Activated effector memory CD4-positive, alpha-beta T cell treated with Interleukin-2 at 50 U/mL for 16 hours (primary cell): Measurements from ENCODE around the gene KLHDC7B.

Experiments
- DNase-seq: peaks from one replicate; pipeline ENCODE4 v3.0.0-alpha.2; 2020

Gene KLHDC7B

GRCh38 chr22:50551160-50551752, 5.6 kb downstream of the KLHDC7B start:
- DNase-seq: no peak

GRCh38 chr22:50553310-50553709, 7.6 kb downstream of the KLHDC7B start:
- DNase-seq: no peak

DNA sequence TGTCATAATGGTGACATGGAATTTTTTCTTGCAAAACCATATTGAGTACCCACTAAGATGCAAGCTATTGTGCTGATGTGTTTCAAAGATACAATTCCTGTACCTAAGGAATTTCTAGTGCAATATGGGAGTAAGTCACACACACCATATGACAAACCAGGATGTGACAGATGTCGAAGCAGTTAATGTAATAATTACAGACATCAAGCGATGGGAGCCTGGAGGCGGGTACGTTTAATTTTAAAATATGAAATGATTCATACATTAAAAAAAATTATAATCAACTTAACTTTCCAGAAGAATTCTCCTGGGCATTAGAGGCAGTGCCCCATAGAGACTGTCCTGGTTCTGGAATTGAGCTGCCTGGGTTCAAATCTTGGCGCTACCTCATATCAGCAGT, 11.0 kb downstream of the KLHDC7B start:
- DNase-seq: no peak

- DNase-seq: no peak
Observed at GRCh38 chr22:50560034-50560433, 14.3 kb downstream of the KLHDC7B start.

DNA sequence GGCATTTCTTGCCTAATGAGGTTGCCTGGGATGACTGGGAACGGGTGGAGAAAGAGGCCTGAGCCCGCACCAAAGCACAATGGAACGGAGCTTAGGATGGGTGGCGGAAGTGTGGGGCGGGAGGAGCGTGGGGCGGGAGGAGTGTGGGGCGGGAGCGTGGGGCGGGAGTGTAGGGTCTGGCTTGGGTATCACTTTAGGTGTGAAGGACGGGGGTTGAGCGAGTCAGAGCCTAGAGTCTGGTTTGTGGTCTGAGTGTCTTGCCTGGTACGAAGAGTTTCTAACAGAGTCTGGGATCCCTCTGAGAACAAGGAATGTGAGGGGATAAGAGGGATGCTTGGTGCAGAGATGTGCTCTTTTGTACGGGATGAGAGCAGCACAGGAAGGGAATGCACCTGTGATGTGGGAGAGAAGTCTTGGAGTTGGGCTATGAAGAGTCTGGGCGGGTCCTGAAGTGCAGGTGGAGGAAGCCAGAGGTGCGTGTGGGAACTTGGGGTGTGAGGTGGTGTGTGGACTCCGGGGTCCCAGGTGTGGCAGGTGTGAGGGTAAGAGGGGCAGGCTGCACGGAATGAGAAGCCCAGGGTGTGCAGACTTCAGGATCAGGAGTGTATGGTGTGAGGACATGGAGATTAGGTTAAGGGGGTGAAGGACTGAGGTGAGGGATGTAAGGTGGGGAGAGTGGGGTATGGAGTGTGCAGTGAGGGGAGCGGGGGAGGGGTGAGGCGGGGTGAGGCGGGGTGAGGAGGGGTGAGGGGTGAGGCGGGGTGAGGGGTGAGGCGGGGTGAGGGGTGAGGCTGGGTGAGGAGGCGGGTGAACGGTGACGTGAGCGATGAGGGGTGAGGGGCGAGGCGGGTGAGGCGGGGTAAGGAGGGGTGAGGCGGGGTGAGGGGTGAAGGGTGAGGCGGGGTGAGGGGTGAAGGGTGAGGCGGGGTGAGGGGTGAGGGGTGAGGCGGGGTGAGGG, 16.0 kb downstream of the KLHDC7B start:
- no peak for DNase-seq

- DNase-seq: peak; percentile 95
Observed at GRCh38 chr22:50562523-50563412, 17.1 kb downstream of the KLHDC7B start, which contains the start of gene SYCE3. Gene SYCE3, minus strand, starts transcription at chr22:50562919. Its CDS starts 6,514 bp downstream, at chr22:50556405.

GRCh38 chr22:50563413-50564160, 17.9 kb downstream of the KLHDC7B start:
- no peak for DNase-seq

- no peak for DNase-seq
Observed at GRCh38 chr22:50564289-50564688, 18.6 kb downstream of the KLHDC7B start.

- no peak for DNase-seq
Observed at GRCh38 chr22:50567721-50568252, 22.1 kb downstream of the KLHDC7B start.

GRCh38 chr22:50568626-50569025, 22.9 kb downstream of the KLHDC7B start:
- DNase-seq: no peak

DNA sequence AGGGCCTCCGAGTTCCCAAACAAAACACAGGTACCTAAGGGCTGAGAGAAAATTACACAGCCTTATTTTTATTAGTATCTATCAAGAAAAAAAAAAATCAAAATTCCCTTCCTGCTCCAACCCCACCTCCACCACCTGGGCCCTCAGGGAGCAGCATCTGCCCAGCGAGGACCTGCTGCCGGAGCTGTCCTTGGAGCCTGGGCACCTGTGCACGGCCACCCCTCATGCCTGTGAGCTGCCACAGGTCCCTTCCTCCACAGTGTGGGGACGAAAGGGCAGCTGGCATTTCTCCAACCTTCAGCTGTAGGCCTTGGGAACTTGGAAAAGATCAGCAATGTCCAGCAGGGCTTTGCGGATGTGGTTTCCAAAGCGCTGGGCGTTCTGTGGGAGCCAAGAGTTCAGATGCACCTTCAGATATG, 23.4 kb downstream of the KLHDC7B start:
- DNase-seq: no peak

DNA sequence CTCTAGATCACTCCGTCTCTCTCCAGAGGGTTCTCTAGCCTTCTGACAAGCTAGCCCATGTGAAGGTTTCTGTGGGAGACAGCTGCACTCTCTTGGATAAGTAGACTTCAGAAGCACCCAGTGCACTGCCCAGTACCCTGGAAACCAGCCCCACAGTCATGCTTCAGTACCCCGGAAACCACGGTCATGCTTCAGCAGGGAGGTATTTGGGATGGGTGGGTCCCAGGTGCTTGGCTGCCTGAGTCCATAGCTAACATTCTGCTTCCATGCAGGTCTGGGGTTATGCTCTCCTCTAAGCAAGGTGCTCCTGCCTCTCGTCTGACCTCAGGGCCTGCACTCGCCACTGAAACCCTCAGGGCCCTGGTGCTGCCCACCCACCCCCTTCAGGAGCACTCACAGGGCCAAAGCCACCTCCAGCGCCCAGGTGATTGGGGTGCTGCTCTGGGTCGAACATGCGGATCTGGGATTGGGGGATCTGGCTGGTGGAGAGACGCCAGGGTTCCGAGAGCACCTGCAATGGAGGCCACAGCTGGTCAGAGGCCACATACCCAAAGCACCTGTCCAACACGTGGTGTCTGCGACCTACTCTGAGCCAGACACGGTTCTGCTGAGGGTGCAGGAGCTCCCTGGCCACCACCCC, 24.3 kb downstream of the KLHDC7B start:
- no peak for DNase-seq

- DNase-seq: no peak
Observed at GRCh38 chr22:50570861-50571260, 25.2 kb downstream of the KLHDC7B start.

DNA sequence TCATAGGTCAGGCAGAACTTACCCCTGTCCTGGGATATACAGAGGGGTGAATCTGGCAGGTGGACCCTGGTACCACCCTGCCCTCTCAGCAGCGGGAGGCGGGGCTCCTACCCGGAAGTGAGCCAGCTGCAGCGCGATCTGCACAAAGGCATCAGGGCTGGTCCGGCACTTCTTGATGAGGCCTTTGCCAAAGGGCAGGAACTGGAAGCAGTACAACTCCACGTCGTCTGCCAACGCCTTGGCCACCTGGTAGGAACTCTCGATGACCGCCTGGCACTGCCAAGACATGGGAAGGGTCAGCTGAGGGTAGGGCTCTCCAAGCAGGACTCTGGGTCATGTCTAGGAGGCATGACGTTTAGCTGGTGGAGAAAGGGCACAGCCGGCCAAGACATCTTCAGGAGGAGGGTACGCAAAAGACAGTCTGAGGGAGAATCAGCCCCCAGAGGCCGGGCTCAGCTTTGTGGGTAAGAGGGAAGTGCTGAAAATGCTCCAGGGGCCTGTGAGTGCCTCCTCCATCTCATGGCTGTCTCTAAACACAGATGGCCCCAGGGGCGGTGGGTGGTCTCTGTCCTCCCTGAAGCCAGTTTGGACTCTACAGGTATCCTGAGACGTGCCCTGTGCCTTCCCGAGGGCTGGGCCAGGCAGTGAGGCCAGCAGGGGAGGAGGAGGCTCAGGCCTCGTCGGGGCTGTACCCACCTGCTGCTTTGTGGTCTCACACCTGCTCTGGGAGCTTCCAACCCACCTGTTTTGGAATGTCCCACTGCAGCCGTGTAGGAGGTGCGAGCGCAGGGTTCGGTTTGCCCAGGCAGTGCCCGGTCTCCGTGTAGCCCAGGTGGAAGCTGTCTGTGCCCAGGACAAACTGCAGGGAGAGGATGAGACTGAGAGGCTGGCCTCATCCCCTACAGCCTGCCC, 25.8 kb downstream of the KLHDC7B start:
- DNase-seq: no peak

DNA sequence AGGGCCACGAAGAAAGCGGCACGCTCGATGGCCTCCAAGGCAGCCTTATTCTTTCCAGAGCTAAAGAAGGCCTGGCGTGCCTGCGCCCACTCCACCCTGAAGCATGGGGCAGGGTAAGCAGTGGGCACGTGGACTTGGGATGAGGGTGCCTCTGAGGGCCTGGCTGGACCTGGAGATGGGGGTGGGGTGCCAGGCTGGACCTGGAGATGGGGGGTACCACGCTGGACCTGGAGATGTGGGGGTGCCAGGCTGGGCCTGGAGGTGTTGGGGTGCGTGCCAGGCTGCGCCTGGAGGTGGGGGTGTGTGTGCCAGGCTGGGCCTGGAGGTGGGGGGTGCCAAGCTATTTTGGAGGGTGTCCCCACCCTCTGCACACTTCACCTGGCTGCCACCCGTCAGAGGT, 27.3 kb downstream of the KLHDC7B start:
- DNase-seq: no peak

DNA sequence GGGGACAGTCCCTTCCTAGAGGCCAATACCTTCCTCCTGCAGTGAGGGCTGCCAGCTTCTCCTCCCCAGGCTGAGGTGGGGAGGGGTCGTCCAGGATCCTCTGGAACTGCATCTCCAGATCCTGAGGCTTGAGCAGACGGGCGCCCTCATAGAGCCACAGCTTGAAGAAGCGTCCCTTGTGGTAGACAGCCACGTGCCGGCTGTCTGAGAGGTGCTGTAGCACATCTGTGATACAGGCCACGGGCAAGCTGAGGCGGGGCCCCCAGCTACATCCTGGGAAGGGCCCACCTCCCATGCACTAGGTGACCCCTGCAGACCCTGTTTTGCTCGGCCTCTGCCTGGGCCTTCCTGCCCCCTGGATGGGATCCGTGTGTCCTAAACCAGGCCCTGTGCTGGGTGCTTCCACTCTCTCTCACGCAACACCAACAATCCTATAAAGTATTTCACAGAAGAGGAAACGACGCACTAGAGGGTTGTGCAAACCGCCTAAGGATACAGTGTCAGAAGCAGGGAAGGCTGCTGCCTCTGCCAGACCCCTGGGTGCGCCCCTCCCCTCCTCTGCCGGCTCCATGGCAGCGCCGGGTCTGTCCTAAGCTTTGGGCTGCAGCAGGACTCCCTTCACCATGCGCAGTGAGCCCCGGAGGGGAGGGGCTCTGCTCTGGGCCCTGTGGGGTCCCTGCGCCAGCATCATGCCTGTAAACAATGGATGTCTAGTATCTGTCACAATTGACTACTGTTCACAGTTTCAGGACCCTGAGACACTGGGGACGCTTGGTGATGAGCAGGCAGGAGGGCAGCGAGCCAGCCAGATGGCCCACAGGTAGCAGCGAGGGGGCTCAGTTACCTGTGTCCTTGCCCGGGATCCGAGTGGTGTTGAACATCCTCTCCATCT, 28.0 kb downstream of the KLHDC7B start:
- DNase-seq: no peak

DNA sequence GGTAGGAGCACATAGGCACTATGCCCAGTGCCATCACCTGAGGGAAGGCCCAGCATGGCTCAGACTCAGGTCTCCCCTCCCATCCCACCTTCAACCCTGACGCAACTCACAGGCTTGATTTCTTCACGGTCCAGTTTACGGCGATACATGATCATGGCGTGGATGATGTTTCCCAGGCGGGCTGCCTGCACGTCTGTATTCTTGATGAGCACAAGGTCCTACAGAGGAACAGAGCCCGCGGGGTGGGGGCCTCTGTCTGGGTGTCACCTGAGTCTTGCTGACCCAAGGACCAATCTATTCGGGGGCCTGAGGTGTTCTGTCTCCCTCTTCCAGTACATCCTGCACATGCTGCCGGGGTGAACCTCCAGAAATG, 28.7 kb downstream of the KLHDC7B start:
- no peak for DNase-seq

GRCh38 chr22:50575426-50575941, 29.8 kb downstream of the KLHDC7B start:
- DNase-seq: no peak

- DNase-seq: no peak
Observed at GRCh38 chr22:50576070-50576469, 30.4 kb downstream of the KLHDC7B start.
